Bone marrow (tissue), 2 donors: ENCODE data around the gene RPP21.
"Not testable (repeated sequence)": the region's sequence is repeated elsewhere in the genome, so short reads cannot be mapped to it uniquely, and the experiment has no call there.

Source experiments
- DNase-seq, 2 donors: peaks; one replicate each; lab custom pipeline; 2025; lab: John Stamatoyannopoulos, UW

The RPP21 gene

GRCh38 chr6:30329331-30329730, 15.6 kb upstream of the RPP21 start:
- DNase-seq, result no peak

GRCh38 chr6:30331981-30332380, 13.0 kb upstream of the RPP21 start:
- DNase-seq, result no peak

GRCh38 chr6:30334075-30334783, 10.7 kb upstream of the RPP21 start:
- DNase-seq, result no peak

DNA sequence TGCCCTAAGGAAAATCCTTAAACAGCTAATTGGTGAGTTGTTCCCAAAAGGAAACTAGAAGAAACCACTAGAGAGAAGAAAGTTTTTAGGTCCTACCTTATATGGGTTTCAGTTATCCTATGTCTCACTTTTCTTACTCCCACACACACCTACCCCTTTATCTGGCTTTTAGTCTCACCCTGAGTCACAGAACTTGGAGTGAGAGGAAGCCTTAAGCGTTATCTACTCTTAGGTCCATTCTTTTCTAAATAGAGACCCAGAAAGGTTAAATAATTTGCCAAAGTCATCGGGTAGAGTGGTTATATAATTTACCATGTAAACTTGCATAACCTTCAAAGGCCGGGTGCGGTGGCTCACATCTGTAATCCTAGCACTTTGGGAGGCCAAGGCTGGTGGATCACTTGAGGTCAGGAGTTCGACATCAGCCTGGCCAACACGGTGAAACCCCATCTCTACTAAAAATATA, 4.3 kb upstream of the RPP21 start:
- DNase-seq, result no peak

DNA sequence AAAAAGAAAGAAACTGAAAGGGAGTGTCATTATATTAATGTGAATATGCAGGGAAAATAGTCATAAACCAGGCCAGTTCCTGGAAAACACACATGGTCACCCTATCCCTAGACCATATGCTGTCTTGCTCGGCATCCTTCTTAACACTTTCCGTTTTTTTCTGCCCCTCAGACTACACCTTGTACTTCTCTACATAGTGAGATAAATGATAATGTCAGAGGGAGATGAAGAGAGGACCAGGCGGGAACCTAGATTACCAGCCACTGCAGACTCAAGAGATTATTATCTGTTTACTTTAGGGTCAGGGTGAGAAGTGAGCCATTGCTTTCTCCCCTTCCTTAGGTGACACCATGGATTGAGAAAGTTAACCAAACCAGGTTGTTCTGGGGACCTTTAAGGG, 3.7 kb upstream of the RPP21 start:
- no peak for DNase-seq

GRCh38 chr6:30341728-30342127, 3.2 kb upstream of the RPP21 start:
- DNase-seq, result no peak

DNA sequence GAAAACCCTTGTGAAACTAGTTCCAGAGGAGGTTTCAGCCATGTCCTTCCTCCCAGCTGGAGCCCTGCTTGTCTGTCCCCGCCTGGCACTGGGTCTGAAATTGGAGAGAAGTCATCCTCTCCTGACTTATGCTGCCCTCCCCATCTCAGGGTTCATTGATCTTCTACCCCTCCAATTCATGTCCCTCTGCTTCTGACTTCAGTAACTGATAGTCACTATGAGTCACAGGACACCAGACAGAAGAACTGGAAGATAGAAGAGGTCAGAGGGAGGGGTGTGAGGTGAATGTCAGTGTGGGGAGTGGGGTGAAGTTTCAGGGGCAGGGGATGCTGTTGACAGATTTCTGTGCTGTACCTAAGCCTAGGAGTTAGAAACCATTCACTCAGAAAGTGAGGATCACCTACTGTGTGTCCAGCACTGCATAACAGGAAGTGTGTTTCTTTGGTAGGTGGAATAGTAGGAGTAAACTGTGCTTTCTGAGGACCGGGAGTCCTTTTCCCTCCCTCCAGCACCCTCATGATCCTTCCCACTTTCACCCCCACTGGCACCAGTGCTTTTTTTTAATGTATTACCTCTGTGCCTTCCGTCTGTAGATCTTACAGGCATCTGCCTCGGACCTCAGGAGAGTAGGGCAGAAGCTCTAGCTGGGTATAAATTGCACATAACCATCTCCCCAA, 627 bp upstream of the RPP21 start:
- no peak for DNase-seq

GRCh38 chr6:30345852-30346251, 896 bp downstream of the RPP21 start:
- DNase-seq, result no peak

- DNase-seq, result no peak
Measured at GRCh38 chr6:30348957-30349356, 4.0 kb downstream of the RPP21 start.

- DNase-seq, result no peak
Measured at GRCh38 chr6:30349421-30350177, 4.6 kb downstream of the RPP21 start.

- no peak for DNase-seq
Measured at GRCh38 chr6:30350524-30350923, 5.6 kb downstream of the RPP21 start.

- no peak for DNase-seq
Measured at GRCh38 chr6:30352550-30352949, 7.6 kb downstream of the RPP21 start.

DNA sequence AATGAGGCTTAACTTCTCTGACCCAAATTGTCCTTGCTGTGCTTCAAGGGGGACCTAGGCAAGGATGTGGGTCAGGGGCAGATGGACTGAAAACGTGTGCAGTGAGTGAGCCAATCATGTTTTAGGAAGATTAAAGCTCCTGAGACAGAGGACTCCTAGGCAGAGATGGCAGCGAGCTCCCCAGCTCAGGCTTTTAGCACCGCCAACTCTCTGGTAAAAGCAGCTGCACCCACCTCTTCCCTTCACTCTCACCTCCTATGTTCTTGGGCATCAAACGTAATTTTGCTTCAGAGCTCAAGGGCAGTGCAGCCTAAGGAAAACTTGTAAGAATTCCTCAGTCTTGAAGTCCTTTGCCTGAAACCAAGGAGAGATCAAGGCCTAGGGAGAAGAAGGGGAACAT, 10.3 kb downstream of the RPP21 start:
- DNase-seq, result no peak

DNA sequence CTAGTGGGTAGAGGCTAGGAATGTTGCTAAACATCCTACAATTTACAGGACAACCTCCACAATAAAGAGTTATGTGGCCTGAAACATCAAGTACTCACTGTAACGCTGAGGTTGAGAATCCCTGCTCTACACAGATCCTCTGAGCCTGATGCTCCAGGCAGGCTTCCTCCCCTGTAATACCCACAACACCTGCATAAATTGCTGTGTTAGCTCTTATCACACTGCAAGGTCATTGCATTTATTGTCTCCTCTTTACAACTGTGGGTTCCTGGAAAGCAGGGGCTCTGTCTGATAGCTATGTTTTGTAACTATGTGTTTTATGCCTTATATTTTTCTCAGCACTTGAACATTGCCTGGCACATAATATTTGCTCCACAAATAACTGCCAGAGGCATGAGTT, 11.6 kb downstream of the RPP21 start:
- DNase-seq, result no peak

- DNase-seq, result peak in 1 of 2 donors; percentile 48
Measured at GRCh38 chr6:30357678-30358540, 13.0 kb downstream of the RPP21 start.

GRCh38 chr6:30359276-30359675, 14.3 kb downstream of the RPP21 start:
- DNase-seq, result no peak

GRCh38 chr6:30360139-30360538, 15.2 kb downstream of the RPP21 start:
- no peak for DNase-seq

GRCh38 chr6:30361661-30362060, 16.7 kb downstream of the RPP21 start:
- no peak for DNase-seq

- DNase-seq, result no peak
Measured at GRCh38 chr6:30363459-30363858, 18.5 kb downstream of the RPP21 start.

DNA sequence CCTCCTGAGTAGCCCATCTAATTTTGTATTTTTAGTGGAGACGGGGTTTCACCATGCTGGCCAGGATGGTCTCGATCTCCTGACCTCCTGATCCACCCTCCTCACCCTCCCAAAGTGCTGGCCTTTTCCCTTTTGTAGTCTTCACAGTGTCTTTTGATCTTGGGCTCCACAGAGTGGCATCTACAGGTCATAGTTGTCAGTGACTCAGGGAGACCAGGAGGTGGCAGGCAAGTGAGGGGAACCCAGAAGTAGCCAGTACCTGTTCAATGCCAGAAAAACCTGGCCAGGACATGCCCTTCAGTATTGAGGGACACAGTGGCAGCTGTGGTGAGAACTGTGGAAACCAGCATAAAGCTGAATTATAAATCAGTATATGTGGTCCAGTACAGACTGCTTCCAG, 19.6 kb downstream of the RPP21 start:
- DNase-seq, result no peak

GRCh38 chr6:30369280-30369679, 24.3 kb downstream of the RPP21 start:
- not testable (repeated sequence) for DNase-seq
